Activated CD4-positive, alpha-beta T cell treated with anti-CD3 and anti-CD28 coated beads for 1 hour (primary cell): ENCODE data around the gene ZEB1.
"Not testable (repeated sequence)": the region's sequence is repeated elsewhere in the genome, so short reads cannot be mapped to it uniquely, and the experiment has no call there.

Experiments used
- DNase-seq: peaks from one replicate; pipeline ENCODE4 v3.0.0-alpha.2; 2020

The ZEB1 gene

DNA sequence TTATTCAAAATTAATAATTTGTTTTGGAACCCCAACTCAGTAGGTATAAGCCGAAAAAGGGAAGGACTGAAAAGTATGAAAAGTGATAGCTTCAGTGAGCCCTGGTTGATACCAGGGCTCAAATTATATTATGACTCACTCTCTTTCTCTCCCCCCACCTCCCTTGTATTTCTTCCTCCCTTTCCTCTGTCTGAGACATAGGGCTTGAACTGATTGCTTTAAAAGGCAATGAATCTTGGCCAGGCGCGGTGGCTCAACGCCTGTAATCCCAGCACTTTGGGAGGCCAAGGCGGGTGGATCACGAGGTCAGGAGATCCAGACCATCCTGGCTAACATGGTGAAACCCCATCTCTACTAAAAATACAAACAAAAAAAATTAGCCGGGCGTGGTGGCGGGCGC lies 108.3 kb downstream of the ZEB1 start:
- DNase-seq = not testable (repeated sequence)

DNA sequence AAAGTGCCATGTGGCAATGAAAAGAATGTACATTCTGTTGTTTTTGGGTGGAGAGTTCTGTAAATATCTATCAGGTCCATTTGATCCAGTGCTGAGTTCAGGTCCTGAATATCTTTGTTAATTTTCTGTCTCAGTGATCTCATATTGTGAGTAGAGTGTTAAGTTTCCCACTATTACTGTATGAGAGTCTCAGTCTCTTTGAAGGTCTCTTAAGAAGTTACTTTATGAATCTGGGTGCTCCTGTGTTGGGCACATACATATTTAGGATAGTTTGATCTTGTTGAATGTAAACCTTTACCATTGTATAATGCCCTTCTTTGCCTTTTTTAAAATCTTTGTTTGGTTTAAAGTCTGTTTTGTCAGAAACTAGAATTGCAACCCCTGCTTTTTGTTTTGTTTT lies 109.5 kb downstream of the ZEB1 start:
- DNase-seq = not testable (repeated sequence)

DNA sequence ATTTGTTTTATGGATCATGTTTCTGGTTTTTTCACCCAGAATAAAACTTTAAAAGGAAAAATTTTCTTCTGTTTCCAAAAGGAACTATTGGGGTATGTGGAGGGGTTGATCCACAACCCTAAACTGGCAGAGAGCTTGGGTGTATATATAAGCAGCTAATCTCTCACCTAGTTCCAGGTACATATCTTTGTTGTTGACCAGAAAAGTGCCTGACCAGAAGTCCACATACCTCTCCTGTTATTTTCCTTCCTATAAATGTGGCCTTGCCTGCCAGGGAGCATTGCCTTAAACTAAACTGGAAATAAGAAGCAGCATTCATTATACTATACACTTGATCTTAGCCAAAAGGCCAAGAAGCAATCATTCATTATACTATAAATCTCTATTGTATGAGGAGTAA lies 112.0 kb downstream of the ZEB1 start:
- no peak for DNase-seq

DNA sequence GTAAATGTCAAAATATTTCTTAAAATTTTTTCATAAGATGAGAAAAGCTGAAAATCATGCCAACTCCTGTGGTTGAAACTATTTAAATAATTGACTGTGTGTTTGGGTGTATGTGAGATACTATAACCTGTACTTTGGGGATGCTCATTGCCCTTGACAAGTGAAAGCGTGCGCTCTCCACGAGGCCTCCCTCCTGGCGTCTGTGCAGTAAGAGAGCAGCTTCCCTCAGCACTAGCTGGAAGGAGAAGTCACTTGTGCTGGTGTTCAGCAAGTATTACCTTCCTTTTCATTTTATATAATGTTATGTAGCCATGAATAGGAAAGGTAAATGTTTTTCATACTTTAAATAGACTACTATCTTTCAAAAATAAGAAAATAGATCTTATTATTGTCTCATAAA lies 118.9 kb downstream of the ZEB1 start:
- DNase-seq = no peak

DNA sequence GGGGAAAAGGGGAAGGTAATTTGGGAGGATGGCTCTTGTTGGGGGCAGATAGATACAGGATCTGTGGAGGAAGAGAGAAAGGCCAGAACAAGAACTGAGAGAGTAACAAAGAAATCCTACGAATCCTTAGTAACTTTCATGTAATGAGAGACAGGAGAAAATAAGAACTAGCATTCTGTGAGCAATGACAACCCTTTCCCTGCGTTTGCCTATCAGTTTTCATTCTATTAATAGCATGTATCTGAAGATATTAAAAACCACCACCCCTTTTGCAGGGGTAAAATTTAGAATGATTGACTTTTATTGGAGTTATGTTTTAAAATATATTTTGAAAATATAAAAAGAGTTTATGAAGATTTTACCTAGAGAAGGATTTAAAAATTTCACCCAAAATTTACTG lies 132.8 kb downstream of the ZEB1 start:
- DNase-seq = no peak

DNA sequence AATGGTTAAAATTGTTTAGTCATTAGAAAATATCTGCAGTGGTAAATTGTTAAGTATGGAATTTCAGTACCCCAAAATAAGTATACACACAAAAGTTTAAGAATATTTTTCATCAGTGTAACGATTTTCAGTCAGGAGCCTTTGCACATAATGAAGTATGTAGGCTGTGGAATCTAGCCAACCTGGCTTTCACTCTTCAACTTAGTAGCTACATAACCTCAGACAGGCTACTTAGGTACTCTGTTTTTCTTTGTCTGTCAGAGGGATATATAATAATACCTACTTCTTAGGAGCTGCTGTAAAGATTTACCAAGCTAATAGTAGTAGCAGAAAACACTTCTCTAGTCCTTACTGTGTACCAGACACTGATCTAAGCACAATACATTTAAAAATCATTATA lies 137.5 kb downstream of the ZEB1 start:
- no peak for DNase-seq

DNA sequence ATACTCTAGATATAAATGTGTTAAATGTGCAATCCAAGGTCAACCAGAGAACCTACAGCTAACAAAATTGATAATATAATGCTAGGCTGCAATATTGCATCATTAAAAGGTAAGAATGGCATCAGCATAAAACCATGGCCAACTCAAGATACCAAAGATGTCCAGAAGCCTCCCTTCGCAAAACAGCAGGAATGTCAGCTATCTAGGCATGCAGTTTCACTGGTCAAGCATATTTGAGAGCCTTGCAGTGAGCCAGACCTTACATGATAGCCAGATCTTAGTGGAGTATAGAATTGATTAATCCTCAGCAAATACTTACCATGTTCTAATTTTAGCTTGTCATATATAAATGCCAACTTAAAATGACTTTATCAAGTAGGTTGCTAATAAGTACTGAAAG lies 138.8 kb downstream of the ZEB1 start:
- DNase-seq = no peak

DNA sequence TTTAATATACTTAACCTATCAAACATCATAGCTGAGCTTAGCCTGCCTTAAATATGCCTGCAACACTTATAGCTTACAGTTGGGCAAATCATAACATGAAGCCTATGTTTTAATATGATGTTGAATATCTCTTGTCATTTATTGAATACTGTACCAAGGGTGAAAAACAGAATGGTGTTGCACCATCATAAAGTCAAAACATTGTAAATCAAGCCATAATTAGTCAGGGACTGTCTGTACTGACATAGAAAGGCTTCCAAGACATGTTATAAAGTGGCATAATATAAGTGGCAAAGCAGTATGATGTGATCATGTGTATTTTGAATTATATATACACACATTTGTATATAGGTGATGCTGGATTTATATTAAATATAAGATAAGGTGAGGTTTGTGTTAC lies 140.0 kb downstream of the ZEB1 start:
- DNase-seq = no peak

DNA sequence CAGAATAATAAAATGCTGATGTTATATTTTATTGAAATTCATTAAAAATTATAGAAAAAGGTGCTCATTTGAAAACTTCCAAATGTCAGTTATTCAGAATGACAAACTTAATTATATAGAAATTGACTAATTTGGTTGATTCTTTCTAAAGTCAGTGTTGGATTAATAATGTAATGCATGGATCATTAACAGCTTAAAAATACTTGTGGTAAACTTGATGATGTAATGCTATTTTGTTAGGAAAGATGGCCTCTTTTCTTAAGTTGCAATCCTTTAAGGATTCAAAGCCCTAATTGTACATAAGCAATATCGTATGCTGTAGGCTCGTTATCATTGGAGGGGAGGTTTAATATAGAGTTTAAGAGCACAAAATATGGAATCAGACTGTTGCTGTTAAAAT lies 141.2 kb downstream of the ZEB1 start:
- no peak for DNase-seq

DNA sequence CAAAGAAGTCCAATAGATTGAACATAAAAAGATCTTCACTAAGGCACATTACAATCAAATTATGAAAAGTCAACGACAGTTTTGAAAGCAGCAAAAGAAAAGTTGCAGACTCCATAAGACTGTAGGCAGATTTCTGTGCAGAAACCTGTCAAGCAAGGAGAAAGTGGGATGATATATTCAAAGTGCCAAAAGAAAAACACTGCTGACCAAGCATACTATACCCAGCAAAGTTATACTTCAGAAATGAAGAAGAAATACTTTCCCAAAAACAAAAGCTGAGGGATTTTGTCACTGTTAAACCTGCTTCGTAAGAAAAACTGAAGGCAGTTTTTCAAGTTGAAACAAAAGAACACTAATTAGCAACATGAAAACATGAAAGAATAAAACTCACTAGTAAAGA lies 145.5 kb downstream of the ZEB1 start:
- DNase-seq = no peak

DNA sequence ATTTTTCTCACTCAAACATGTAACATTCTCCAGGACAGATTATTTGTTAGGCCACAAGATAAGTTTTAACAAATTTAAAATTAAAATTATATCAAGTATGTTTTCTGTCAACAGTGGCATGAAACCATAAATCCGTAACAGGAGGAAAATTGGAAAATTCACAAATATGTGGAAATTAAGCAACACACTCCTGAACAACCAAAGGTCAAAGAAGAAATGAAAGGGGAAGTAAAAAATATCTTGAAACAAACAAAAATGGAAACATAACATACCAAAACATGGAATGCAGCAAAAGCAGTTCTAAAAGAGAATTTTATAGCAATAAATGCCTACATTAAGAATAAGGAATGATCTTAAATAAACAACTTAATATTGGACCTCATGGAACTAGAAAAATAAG lies 147.3 kb downstream of the ZEB1 start:
- no peak for DNase-seq

DNA sequence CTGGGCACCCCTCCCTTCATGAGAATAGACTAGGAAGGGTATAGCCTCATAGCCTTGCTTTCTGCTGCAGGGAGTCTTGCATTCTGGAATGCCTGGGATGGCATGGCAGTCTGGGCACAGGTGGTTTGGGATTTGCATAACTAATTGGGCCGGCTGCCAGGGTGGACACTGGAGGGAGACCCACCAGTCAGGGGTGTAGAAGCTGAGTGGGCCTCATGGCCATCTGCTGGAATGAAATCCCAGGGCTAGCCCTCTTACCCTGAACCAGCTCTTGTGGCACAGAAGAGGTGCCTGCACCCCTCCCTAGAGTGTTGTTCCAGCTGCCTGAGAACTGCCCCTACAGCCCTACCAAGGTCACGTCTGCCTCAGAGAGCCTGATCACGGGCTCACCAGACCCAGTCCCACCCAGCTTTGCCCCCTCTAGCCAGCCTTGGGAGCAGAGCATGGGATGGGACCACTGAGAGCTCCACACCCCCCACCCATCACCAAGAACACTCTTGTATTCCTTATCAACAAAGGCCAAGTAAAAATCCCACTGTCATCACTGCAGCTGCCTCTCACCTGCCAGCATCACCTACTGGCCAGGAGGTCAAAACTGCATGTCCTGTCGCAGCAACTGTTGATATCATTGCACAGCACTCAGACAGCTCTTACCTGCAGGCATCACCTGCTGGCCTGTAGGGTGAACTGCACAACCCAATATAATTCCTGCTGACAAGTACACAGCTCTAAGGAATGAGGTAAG lies 148.9 kb downstream of the ZEB1 start:
- DNase-seq = no peak

DNA sequence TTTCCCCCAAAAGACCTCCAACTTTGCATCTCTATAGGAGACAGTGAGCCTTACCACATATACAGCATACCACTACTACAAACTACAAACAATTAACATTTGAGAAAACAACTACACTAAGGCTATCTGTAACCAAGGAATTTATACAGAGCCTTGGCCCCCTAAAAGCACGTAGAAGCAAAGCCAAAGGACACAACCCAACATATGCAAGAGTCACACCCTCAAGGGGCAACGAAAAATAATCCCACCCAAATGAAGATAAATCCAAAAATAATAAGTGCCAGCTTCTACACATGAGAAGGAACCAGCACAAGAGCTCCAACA lies 149.5 kb downstream of the ZEB1 start:
- no peak for DNase-seq

DNA sequence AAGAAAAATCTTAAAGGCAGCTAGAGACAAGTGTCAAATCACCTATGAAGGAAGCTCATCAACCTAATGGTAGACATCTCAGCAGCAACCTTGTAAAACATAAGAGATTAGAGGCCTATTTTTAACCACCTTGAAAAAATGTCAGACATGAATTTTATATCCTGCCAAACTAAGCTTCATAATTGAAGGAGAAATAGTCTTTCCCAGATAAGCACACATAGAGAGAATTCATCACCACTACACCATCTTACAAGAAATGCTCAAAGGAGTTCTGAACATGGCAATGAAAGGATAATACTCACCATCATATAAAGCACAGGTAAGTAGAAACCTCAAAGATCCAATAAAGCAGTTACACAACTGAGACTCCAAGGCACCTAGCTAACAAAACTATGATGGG lies 156.5 kb downstream of the ZEB1 start:
- no peak for DNase-seq

DNA sequence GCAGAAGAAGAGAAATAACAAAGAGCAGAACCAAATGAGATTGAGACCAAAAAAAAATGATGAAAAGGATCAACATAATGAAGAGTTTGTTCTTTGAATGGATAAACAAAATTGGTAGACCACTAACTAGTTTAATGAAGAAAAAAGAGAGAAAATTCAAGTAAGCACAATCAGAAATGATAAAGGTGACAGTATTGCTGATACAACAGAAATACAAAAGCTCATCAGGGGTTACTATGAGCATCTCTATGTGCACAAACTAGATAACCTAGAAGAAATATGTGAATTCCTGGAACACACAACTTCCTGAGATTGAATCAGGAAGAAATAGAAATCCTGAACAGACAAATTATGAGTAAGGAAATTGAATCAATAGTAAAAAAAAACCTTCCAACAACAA lies 157.1 kb downstream of the ZEB1 start:
- DNase-seq = no peak

DNA sequence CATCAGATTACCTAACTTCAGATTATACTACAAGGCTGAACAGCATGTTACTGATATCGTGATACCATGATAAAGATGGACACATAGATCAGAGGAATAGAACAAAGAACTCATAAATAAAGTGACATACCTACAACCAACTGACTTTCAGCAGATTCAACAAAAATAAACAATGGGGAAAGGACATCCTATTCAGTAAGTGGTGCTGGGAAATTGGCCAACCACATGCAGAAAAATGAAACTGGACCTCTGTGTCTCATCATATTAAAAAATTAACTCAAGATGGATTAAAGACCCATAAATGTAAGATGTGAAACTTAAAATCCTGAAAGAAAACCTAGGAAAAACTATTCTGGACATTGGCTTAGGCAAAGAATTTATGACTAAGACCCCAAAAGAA lies 158.6 kb downstream of the ZEB1 start:
- no peak for DNase-seq

DNA sequence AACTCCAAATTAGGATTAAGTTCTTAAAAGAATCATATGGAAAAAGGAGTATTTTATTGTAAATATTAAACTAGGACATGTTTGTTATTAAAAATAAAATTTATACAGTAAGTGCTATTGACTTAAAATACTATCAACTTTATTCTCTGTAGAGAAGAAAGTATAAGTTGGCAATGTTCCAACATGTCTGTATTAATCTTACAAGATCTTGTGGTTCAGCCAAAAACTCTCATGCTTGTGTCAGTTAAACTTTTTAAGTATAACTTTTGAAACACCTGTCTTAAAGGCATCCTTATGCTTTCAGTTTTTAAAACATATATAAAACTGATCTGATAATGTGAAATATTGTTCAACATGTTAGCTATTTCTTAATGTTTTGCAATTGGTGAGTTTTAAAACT lies 160.7 kb downstream of the ZEB1 start:
- DNase-seq = no peak

DNA sequence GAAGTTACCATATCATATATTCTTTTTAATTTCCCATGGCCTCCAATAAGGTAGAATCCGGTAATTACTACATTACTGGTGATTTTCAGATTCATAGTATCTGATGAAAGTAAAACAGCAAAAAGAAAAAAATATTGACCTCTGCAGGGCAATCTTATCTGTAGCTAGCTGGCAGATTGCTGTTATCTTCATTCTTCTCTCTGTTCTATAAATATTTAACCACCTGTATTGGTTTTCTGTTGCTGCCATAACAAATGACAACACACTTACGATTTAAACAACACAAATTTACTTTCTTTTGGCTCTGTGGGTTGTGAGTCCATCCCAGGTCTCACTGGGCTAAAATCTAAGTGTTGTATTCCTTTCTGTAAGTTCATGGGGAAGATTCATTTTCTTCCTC lies 164.5 kb downstream of the ZEB1 start:
- DNase-seq = no peak

DNA sequence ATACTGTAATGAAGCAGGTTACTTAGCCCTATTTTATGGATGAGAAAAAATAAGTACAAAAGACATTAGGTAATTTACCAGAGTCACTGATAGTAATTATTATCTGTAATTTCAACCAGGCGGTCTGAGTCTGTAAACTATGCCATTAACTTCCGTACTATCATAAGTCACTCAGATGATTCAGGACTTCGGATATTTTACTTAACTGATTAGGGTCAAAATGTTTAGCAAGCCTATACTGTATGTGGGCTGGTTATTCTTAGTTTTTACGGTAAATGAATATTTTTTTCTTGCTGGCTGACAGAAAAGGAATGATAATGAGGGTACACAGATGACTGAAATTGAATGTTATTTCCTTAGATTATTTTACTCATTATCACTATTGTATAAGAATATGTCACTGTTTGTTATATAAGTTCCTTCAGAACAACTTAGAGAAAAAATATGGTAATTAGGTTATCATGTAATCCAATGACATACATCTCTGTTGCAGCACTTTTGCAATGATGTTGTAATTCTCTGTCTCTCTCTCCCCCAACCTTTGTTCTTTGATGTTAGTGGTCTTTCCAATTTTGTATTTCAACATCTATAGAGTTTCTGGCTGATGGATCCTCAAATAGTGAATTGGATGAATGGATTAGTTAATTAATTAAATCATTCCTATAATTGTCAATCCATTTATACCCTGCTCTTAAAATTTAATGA lies 165.6 kb downstream of the ZEB1 start:
- DNase-seq = no peak

DNA sequence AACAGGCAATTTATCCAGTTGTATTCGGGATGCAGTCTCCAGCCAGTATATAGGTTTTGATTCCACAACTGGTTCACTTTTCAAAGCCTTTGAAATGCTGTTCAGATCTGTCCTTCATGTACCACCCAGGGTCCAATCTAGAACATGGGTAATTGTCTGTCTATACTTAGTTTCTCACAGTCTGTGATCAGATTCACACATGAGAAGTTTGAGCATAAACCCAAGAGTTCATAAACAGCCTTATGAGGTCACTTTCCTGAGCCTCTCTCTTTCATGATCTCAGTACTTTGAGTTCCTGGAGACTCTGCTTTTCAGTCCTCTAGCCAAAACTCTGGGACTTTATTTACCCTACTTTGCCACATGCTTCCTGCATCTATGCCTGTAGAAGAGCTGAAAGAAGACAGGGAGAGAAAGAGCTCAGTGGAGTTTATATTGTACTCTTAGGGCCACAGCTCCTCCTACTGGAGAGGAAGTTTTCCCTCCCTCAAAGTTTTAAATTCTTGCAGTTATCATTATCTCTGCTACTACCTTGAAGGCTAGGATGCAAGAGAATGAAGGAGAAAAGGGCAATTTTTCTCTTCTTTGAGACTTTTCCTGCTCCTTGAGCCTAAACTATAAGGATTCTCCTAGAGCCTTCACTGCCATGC lies 172.0 kb downstream of the ZEB1 start:
- DNase-seq = no peak

DNA sequence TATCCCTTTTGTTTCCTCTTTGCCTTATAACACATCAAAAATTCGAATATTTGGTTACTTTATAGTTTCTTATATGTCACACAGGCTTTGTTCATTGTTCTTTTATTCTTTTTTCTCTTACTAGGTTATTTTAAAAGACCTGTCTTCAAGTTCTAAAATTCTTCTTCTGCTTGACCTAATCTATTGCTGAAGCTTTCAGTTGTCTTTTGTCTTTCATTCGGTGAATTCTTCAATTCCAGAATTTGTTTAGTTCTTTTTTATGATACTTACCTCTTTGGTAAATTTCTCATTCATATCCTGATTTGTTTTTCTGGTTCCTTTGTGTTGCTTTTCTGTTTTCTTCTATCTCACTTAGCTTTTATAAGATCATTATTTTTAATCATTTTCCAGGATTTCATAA lies 188.4 kb downstream of the ZEB1 start:
- no peak for DNase-seq

DNA sequence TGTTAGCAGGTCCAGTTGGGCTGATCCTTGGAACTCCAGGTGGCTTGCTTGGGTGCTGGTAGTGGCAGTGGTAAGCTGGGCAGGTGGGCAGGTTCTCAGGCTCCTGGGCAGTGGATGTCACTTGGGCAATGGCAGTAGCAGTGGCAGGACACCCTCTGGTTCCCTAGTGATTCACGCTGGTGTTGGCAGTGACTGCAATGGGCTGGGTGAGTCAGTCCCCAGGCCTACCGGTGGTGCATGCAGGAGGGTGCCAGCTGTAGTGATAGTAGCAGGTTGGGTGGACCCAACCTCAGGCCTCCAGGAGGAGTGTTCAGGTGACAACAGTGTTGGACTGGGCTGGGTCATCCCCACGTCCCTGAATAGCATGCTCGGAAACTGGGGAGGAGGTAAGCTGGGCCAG lies 189.2 kb downstream of the ZEB1 start:
- no peak for DNase-seq

DNA sequence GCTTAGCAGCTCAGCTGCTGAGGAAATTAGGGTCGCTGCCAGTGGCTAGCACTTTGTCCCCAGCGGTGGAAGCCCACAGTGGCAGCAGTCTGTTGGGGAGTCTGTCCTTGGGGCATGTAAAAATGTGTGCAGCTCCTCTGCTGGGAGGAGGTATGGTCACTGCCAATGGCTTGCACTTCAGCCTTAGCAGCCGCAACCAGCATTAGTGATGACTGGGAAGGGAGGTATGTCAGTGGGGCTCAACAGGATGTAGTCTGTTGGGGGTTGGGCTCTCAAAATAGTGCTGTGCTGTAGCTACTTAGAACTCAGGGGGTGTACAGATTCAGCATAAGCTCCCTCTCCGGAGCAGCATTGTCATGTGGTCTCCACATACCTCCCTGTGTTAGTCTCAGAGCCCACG lies 189.9 kb downstream of the ZEB1 start:
- no peak for DNase-seq

DNA sequence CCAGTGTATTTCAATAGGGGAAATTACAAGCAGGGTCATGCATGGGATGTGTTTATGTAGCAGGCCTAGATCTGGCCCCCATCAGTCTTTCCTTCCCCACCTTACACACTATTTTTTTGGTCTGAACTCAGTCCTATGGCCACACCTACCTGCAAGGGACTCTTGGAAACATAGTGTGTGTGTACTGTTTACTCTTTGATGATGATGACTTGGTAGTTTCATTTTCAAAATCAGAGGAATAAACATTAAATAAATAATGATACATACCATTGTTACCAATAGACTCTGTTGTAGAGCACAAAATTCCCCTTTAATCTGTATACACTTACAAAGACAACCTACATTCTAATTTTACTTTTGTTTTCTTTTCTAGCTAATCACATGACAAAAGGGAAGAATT lies 191.0 kb downstream of the ZEB1 start:
- no peak for DNase-seq

DNA sequence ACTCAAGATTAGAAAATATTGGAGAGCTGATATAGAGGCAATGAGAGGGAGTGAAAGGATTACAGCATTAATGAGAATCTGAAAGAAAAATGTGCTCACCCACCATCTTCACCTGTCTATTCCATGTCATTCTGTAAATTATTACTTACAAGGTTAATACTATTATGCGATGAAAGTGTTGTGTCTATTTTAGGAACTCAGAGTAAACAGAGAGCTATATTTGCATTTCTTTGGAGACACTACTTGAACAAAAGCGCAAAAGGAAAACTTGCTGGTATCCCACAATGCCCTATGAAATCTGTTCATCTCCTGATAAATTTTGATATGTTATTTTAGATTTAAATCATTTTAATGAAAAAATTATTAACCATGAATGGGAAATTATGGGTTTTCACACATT lies 196.1 kb downstream of the ZEB1 start:
- DNase-seq = no peak
